NCI-H524 (cell line): Measurements from ENCODE around the gene KYAT1.

Source experiments
- DNase-seq, 2 experiments: peaks; one replicate each; lab custom pipeline; 2025; lab: John Stamatoyannopoulos, UW

Gene KYAT1

GRCh38 chr9:128908372-128908771, 26.6 kb upstream of the KYAT1 start:
- no peak for DNase-seq

- no peak for DNase-seq
Observed at GRCh38 chr9:128906741-128907140, 25.0 kb upstream of the KYAT1 start.

- DNase-seq, result no peak
Observed at GRCh38 chr9:128905964-128906363, 24.2 kb upstream of the KYAT1 start.

GRCh38 chr9:128903871-128904620, 22.3 kb upstream of the KYAT1 start:
- DNase-seq, result no peak

GRCh38 chr9:128903079-128903461, 21.3 kb upstream of the KYAT1 start:
- no peak for DNase-seq

- no peak for DNase-seq
Observed at GRCh38 chr9:128902351-128903078, 20.8 kb upstream of the KYAT1 start.

GRCh38 chr9:128901822-128902221, 20.1 kb upstream of the KYAT1 start:
- no peak for DNase-seq

GRCh38 chr9:128901379-128901778, 19.6 kb upstream of the KYAT1 start:
- DNase-seq, result no peak

GRCh38 chr9:128899566-128900322, 18.0 kb upstream of the KYAT1 start:
- no peak for DNase-seq

- DNase-seq, result no peak
Observed at GRCh38 chr9:128898845-128899565, 17.3 kb upstream of the KYAT1 start.

GRCh38 chr9:128898382-128898781, 16.6 kb upstream of the KYAT1 start:
- no peak for DNase-seq

- no peak for DNase-seq
Observed at GRCh38 chr9:128895556-128895955, 13.8 kb upstream of the KYAT1 start.

GRCh38 chr9:128894764-128895163, 13.0 kb upstream of the KYAT1 start:
- no peak for DNase-seq

GRCh38 chr9:128893354-128893753, 11.6 kb upstream of the KYAT1 start:
- DNase-seq, result no peak

GRCh38 chr9:128892221-128892921, 10.6 kb upstream of the KYAT1 start:
- DNase-seq, result no peak

GRCh38 chr9:128891321-128892220, 9.8 kb upstream of the KYAT1 start:
- no peak for DNase-seq

- no peak for DNase-seq
Observed at GRCh38 chr9:128887914-128888350, 6.2 kb upstream of the KYAT1 start.

GRCh38 chr9:128887049-128887448, 5.3 kb upstream of the KYAT1 start:
- DNase-seq, result no peak

GRCh38 chr9:128886211-128886891, 4.6 kb upstream of the KYAT1 start:
- DNase-seq, result no peak

GRCh38 chr9:128885798-128886197, 4.0 kb upstream of the KYAT1 start:
- DNase-seq, result no peak
